CD4-positive, alpha-beta T cell (primary cell): Measurements from ENCODE around the gene GRM8. TPM values are rescaled to one million over a fixed set of nuclear protein-coding genes. Genes with fewer than 3 reads are reported as not detected.

Experiments
- ATAC-seq: fragments of 200-7000 bp; cut with Tn5 transposase; one replicate; pipeline ENCODE4 v1.10.0; 2022; ENCODE audit warnings: mild to moderate bottlenecking; ENCODE audit not compliant: poor library complexity
- CTCF ChIA-PET: fragments of 350-600 bp; sonication (Branson Sonifier 250); formaldehyde crosslinking; loops from one replicate; lab custom pipeline; 2021; ENCODE audit warnings: antibody characterized with exemption, inconsistent platforms; lab: Charles Lee
- POLR2A ChIA-PET: fragments of 350-600 bp; sonication (Branson Sonifier 250); formaldehyde crosslinking; loops from one replicate; lab custom pipeline; 2021; ENCODE audit warnings: antibody characterized with exemption, inconsistent platforms; lab: Charles Lee
- DNase-seq, 14 experiments: peaks; one replicate each; pipeline ENCODE4 v3.0.0-alpha.2; 2013 to 2020; ENCODE audit warnings: mixed read lengths in 2 of 14
- H3K27ac ChIP-seq, 2 donors: one replicate each; pipeline versions ENCODE4 v1.5.1 to v1.7.0; 2013; ENCODE audit warnings: low read length in 2 of 2, low read depth in 1 of 2, mild to moderate bottlenecking in 1 of 2
- H3K27me3 ChIP-seq, 2 experiments: 1 replicate in 1 of 2; 2 replicates in 1 of 2; pipeline versions ENCODE4 v1.6.1 to v1.7.0; 2013; ENCODE audit warnings: low read length in 2 of 2, control low read depth in 1 of 2, mild to moderate bottlenecking in 1 of 2, moderate library complexity in 1 of 2; ENCODE audit not compliant: insufficient read depth in 2 of 2, control insufficient read depth in 1 of 2
- H3K36me3 ChIP-seq: one replicate; pipeline ENCODE4 v1.6.1; 2013; ENCODE audit warnings: low read length, control low read depth; ENCODE audit not compliant: insufficient read depth
- H3K4me1 ChIP-seq: one replicate; pipeline ENCODE4 v1.6.1; 2013; ENCODE audit warnings: low read length, control low read depth; ENCODE audit not compliant: insufficient read depth
- H3K4me3 ChIP-seq: one replicate; pipeline ENCODE4 v1.5.1; 2013; ENCODE audit warnings: mild to moderate bottlenecking, low read length, moderate library complexity
- H3K9me3 ChIP-seq, 2 experiments: 1 replicate in 1 of 2; 2 replicates in 1 of 2; pipeline versions ENCODE4 v1.6.1 to v1.7.0; 2013; ENCODE audit warnings: low read length in 2 of 2, mild to moderate bottlenecking in 2 of 2, control low read depth in 1 of 2, moderate library complexity in 1 of 2; ENCODE audit not compliant: control insufficient read depth in 1 of 2, insufficient read depth in 1 of 2
- H3K27ac Mint-ChIP-seq: one replicate; pipeline ENCODE4 v1.8.0; 2020; ENCODE audit warnings: mixed read lengths
- H3K27me3 Mint-ChIP-seq: one replicate; pipeline ENCODE4 v1.8.0; 2021; ENCODE audit warnings: mixed read lengths
- H3K36me3 Mint-ChIP-seq: one replicate; pipeline ENCODE4 v1.8.0; 2021; ENCODE audit warnings: low read depth, mixed read lengths
- H3K4me1 Mint-ChIP-seq: one replicate; pipeline ENCODE4 v1.8.0; 2021; ENCODE audit warnings: low read depth, mixed read lengths
- H3K4me3 Mint-ChIP-seq: one replicate; pipeline ENCODE4 v1.8.0; 2020; ENCODE audit warnings: mild to moderate bottlenecking, mixed read lengths
- H3K9me3 Mint-ChIP-seq: one replicate; pipeline ENCODE4 v1.8.0; 2020; ENCODE audit warnings: mixed read lengths
- intact Hi-C, 2 experiments: fragments of 100-400 bp; cut with DNase I in 1 of 2; cut with micrococcal nuclease in 1 of 2; formaldehyde crosslinking; loops; one replicate each; pipeline versions ENCODE4 v1.15.1 to v1.9.0; 2023 to 2025; cut with DNase I, micrococcal nuclease
- total RNA-seq, 174 experiments: library from RNA in 2 of 174; stranded (reverse) in 2 of 174; gene quantifications; one replicate each; pipeline ENCODE4 v1.2.3 and lab custom pipeline; 2021 to 2026
- TF ChIP-seq, protein P1 (sequence below): fragments of 200-600 bp; IDR thresholded peaks from one replicate; pipeline ENCODE4 v1.8.0; 2022; ENCODE audit warnings: antibody characterized with exemption, mild to moderate bottlenecking

Gene GRM8
- total RNA-seq, 2 experiments from 2014 or later, result not detected

- Mint-ChIP-seq H3K36me3 (no peaks in the 10 kb centered on the region), H3K4me3 (no peak overlapping the region), H3K27me3 (no peaks in the 10 kb centered on the region), H3K27ac (no peak overlapping the region), H3K4me1 (no peaks in the 10 kb centered on the region), H3K9me3 (no peaks in the 10 kb centered on the region)
- H3K4me1 ChIP-seq, result no peaks in the 10 kb centered on the region
- TF ChIP-seq, protein P1, sequence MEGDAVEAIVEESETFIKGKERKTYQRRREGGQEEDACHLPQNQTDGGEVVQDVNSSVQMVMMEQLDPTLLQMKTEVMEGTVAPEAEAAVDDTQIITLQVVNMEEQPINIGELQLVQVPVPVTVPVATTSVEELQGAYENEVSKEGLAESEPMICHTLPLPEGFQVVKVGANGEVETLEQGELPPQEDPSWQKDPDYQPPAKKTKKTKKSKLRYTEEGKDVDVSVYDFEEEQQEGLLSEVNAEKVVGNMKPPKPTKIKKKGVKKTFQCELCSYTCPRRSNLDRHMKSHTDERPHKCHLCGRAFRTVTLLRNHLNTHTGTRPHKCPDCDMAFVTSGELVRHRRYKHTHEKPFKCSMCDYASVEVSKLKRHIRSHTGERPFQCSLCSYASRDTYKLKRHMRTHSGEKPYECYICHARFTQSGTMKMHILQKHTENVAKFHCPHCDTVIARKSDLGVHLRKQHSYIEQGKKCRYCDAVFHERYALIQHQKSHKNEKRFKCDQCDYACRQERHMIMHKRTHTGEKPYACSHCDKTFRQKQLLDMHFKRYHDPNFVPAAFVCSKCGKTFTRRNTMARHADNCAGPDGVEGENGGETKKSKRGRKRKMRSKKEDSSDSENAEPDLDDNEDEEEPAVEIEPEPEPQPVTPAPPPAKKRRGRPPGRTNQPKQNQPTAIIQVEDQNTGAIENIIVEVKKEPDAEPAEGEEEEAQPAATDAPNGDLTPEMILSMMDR, result no peak
- ChIA-PET POLR2A (no interaction called here), CTCF (no interaction called here)
- H3K9me3 ChIP-seq, result no peaks in the 10 kb centered on the region
- H3K27me3 ChIP-seq, result no peaks in the 10 kb centered on the region
- no peak overlapping the region for H3K27ac ChIP-seq
- H3K4me3 ChIP-seq, result no peak overlapping the region
- no peaks in the 10 kb centered on the region for H3K36me3 ChIP-seq
- intact Hi-C loops, result no loop called here
- ATAC-seq, result no peak
- no peak for DNase-seq
Observed at GRCh38 chr7:126493801-126494200, 758.9 kb downstream of the GRM8 start.

- H3K9me3 ChIP-seq, result no peaks in the 10 kb centered on the region
- POLR2A ChIA-PET, result no interaction called here
- DNase-seq, result no peak
- Mint-ChIP-seq H3K4me1 (no peaks in the 10 kb centered on the region), H3K27ac (no peak overlapping the region), H3K4me3 (no peak overlapping the region), H3K27me3 (no peaks in the 10 kb centered on the region), H3K36me3 (no peaks in the 10 kb centered on the region), H3K9me3 (no peaks in the 10 kb centered on the region)
- TF ChIP-seq, protein P1, result no peak
- no peaks in the 10 kb centered on the region for H3K4me1 ChIP-seq
- no peaks in the 10 kb centered on the region for H3K27me3 ChIP-seq
- CTCF ChIA-PET, result no interaction called here
- no peak overlapping the region for H3K27ac ChIP-seq
- no peak overlapping the region for H3K4me3 ChIP-seq
- intact Hi-C loops, result no loop called here
- ATAC-seq, result no peak
- no peaks in the 10 kb centered on the region for H3K36me3 ChIP-seq
Observed at GRCh38 chr7:126489874-126490273, 762.9 kb downstream of the GRM8 start.

GRCh38 chr7:126487728-126488442 lies 764.9 kb downstream of the GRM8 start:
- CTCF ChIA-PET, result no interaction called here
- no peak overlapping the region for H3K27ac Mint-ChIP-seq
- H3K4me1 Mint-ChIP-seq, result no peaks in the 10 kb centered on the region
- no peaks in the 10 kb centered on the region for H3K9me3 Mint-ChIP-seq
- intact Hi-C loops, result no loop called here
- POLR2A ChIA-PET, result no interaction called here
- no peak overlapping the region for H3K4me3 ChIP-seq
- TF ChIP-seq, protein P1, result no peak
- no peak for DNase-seq
- no peaks in the 10 kb centered on the region for H3K36me3 Mint-ChIP-seq
- no peak overlapping the region for H3K4me3 Mint-ChIP-seq
- H3K4me1 ChIP-seq, result no peaks in the 10 kb centered on the region
- no peaks in the 10 kb centered on the region for H3K27me3 ChIP-seq
- no peaks in the 10 kb centered on the region for H3K9me3 ChIP-seq
- ATAC-seq, result no peak
- H3K27me3 Mint-ChIP-seq, result no peaks in the 10 kb centered on the region
- H3K36me3 ChIP-seq, result no peaks in the 10 kb centered on the region
- H3K27ac ChIP-seq, result no peak overlapping the region
